ENCODE measurements around the gene RCSD1. TPM values are rescaled to one million over a fixed set of nuclear protein-coding genes. Genes with fewer than 3 reads are reported as not detected.

The RCSD1 gene
- total RNA-seq, 1 experiment from 2014 or later, result not detected

DNA sequence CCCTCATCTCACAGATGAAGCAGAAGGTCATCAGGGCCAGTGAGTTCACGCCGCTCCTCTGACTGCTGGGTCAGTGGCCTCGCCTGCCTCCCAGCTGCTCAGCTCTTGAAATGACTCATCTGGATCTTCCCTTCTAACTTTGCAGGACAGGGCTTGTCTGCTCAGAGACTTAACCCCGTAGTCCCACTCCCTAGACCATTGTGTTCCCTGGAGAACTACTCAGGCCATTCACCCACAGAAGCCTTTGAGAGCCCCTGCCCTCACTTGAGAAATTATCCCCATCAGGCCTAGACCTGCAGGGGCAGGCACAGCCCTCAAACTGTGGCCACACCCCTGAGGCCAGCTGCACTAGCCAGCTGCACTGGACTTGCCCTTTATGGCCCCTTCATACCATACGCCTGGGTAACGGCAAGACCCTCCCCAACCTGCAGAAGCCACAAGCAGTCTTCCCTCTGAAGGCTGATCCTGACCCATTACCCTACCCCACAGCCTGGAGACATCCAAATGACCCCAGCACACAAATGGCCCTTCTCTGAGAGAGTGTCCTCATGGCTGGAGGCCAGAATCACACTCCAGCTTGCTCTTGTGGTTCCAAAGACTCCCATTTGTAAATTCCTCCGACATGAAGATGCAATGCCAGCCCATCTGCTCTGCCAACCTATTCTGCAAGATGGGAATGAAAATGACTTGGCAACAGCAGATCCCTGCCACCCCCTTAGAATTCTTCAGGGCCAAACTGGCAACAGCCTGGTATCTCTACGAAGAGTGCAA is 33.2 kb downstream of the RCSD1 start:
- Histone ChIP-seq H3K9me3 (ENCODE audit: low read depth, low read length, poor library complexity, severe bottlenecking) (no peaks in the 10 kb centered on the region), H3K4me3 (ENCODE audit: low read depth, low read length, poor library complexity, severe bottlenecking) (no peak overlapping the region), H3K27ac (ENCODE audit: low read depth, low read length, poor library complexity, severe bottlenecking) (no peak overlapping the region), H3K27me3 (replicated peaks; ENCODE audit: insufficient read depth, low read depth, low read length, poor library complexity) (no peaks in the 10 kb centered on the region), H3K4me1 (ENCODE audit: insufficient read depth, low read length, poor library complexity, severe bottlenecking) (no peaks in the 10 kb centered on the region), H3K36me3 (ENCODE audit: insufficient read depth, low read length, poor library complexity, severe bottlenecking) (no peaks in the 10 kb centered on the region)
- intact Hi-C loops (cut with micrococcal nuclease; ENCODE audit: unreplicated experiment), result no loop called here
- ChIA-PET POLR2A (ENCODE audit: low non-redundant PET) (no interaction called here), CTCF (no interaction called here)
- DNase-seq (ENCODE audit: low spot score), result no peak
- no TSS peak for BruUV-seq (replicated peaks)
- TF ChIP-seq, protein P1, sequence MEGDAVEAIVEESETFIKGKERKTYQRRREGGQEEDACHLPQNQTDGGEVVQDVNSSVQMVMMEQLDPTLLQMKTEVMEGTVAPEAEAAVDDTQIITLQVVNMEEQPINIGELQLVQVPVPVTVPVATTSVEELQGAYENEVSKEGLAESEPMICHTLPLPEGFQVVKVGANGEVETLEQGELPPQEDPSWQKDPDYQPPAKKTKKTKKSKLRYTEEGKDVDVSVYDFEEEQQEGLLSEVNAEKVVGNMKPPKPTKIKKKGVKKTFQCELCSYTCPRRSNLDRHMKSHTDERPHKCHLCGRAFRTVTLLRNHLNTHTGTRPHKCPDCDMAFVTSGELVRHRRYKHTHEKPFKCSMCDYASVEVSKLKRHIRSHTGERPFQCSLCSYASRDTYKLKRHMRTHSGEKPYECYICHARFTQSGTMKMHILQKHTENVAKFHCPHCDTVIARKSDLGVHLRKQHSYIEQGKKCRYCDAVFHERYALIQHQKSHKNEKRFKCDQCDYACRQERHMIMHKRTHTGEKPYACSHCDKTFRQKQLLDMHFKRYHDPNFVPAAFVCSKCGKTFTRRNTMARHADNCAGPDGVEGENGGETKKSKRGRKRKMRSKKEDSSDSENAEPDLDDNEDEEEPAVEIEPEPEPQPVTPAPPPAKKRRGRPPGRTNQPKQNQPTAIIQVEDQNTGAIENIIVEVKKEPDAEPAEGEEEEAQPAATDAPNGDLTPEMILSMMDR (conservative IDR thresholded peaks at IDR 0.05; ENCODE audit: low read depth, low read length), result no peak
- TF ChIP-seq EZH2 (IDR thresholded peaks at IDR 0.05; ENCODE audit: borderline replicate concordance, low read depth, low read length, poor library complexity, severe bottlenecking), result no peak

DNA sequence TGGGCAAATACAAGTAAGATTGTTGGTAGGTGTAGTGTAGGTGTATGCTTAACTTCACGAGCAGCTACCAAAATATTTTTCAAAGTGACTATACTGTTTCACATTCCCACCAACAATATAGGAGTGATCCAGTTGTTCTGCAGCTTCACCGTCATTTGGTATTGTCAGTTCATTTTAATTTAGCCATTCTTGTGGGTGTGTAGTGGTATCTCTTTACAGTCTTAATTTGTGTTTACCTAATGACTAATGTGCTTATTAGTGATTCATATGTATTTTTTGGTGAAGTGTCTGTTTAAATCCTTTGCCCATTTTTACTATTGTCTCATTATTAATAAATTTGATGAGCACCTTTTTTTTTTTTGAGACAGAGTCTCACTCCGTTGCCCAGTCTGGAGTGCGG is 35.4 kb downstream of the RCSD1 start:
- CTCF ChIA-PET, result no interaction called here
- no peaks in the 10 kb centered on the region for H3K36me3 ChIP-seq (ENCODE audit: insufficient read depth, low read length, poor library complexity, severe bottlenecking)
- POLR2A ChIA-PET (ENCODE audit: low non-redundant PET), result no interaction called here
- no peak overlapping the region for H3K27ac ChIP-seq (ENCODE audit: low read depth, low read length, poor library complexity, severe bottlenecking)
- H3K27me3 ChIP-seq (replicated peaks; ENCODE audit: insufficient read depth, low read depth, low read length, poor library complexity), result no peaks in the 10 kb centered on the region
- no peak for DNase-seq (ENCODE audit: low spot score)
- H3K4me3 ChIP-seq (ENCODE audit: low read depth, low read length, poor library complexity, severe bottlenecking), result no peak overlapping the region
- H3K9me3 ChIP-seq (ENCODE audit: low read depth, low read length, poor library complexity, severe bottlenecking), result no peaks in the 10 kb centered on the region
- no peaks in the 10 kb centered on the region for H3K4me1 ChIP-seq (ENCODE audit: insufficient read depth, low read length, poor library complexity, severe bottlenecking)
- intact Hi-C loops (cut with micrococcal nuclease; ENCODE audit: unreplicated experiment), result no loop called here
- BruUV-seq (replicated peaks), result no TSS peak
- TF ChIP-seq, protein P1 (conservative IDR thresholded peaks at IDR 0.05; ENCODE audit: low read depth, low read length), result no peak

DNA sequence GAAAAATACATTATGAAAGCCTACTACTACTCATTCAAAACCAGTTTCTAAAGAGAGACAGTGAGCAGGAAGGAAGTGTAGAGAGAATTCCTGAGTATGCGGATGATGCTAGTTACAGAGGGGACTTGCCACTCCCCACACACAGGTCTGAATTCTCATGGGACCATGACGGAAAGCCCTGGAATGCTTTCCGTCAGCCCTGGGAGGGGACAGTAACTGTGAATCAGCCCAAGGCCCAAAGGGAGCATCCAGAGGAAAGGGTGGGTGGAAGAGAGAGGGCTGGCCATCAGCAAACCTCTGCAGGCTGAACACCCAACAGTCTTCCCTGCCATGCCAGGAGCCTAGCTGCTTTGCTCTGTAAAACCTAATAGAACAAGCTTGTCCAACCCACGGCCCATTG is 36.4 kb downstream of the RCSD1 start:
- Histone ChIP-seq H3K27ac (ENCODE audit: low read depth, low read length, poor library complexity, severe bottlenecking) (no peak overlapping the region), H3K9me3 (ENCODE audit: low read depth, low read length, poor library complexity, severe bottlenecking) (no peaks in the 10 kb centered on the region), H3K27me3 (replicated peaks; ENCODE audit: insufficient read depth, low read depth, low read length, poor library complexity) (no peaks in the 10 kb centered on the region), H3K4me3 (ENCODE audit: low read depth, low read length, poor library complexity, severe bottlenecking) (no peak overlapping the region), H3K4me1 (ENCODE audit: insufficient read depth, low read length, poor library complexity, severe bottlenecking) (no peaks in the 10 kb centered on the region), H3K36me3 (ENCODE audit: insufficient read depth, low read length, poor library complexity, severe bottlenecking) (no peaks in the 10 kb centered on the region)
- intact Hi-C loops (cut with micrococcal nuclease; ENCODE audit: unreplicated experiment), result no loop called here
- no TSS peak for BruUV-seq (replicated peaks)
- ChIA-PET CTCF (no interaction called here), POLR2A (ENCODE audit: low non-redundant PET) (no interaction called here)
- no peak for TF ChIP-seq EZH2 (IDR thresholded peaks at IDR 0.05; ENCODE audit: borderline replicate concordance, low read depth, low read length, poor library complexity, severe bottlenecking)
- TF ChIP-seq, protein P1 (conservative IDR thresholded peaks at IDR 0.05; ENCODE audit: low read depth, low read length), result no peak
- peak; percentile 54 for DNase-seq (ENCODE audit: low spot score)

All from A673 (cell line).